GM19240 (cell line): ENCODE measurements around the gene SMIM38.
A peak's percentile ranks its signal among the peaks of the same experiment; 100 is the strongest.
"Not testable (repeated sequence)": the region's sequence is repeated elsewhere in the genome, so short reads cannot be mapped to it uniquely, and the experiment has no call there.

Source experiments
- DNase-seq: peaks from one replicate; pipeline ENCODE4 v3.0.0; 2011; ENCODE audit warnings: low spot score; ENCODE audit not compliant: insufficient read length

SMIM38 gene

GRCh38 chr11:69121621-69122325 is 34.0 kb upstream of the SMIM38 start:
- no peak for DNase-seq

- no peak for DNase-seq
Measured at GRCh38 chr11:69122326-69122629, 33.5 kb upstream of the SMIM38 start.

- DNase-seq, result peak; percentile 38
Measured at GRCh38 chr11:69122630-69123431, 32.9 kb upstream of the SMIM38 start.

- no peak for DNase-seq
Measured at GRCh38 chr11:69123593-69124545, 31.9 kb upstream of the SMIM38 start.

GRCh38 chr11:69125861-69126260 is 29.9 kb upstream of the SMIM38 start:
- DNase-seq, result no peak

GRCh38 chr11:69126286-69126685 is 29.4 kb upstream of the SMIM38 start:
- DNase-seq, result no peak

GRCh38 chr11:69127081-69127850 is 28.5 kb upstream of the SMIM38 start:
- no peak for DNase-seq

GRCh38 chr11:69127884-69128283 is 27.9 kb upstream of the SMIM38 start:
- no peak for DNase-seq

GRCh38 chr11:69129053-69129452 is 26.7 kb upstream of the SMIM38 start:
- no peak for DNase-seq

- no peak for DNase-seq
Measured at GRCh38 chr11:69129647-69130046, 26.1 kb upstream of the SMIM38 start.

- DNase-seq, result no peak
Measured at GRCh38 chr11:69130654-69131053, 25.1 kb upstream of the SMIM38 start.

GRCh38 chr11:69131121-69131566 is 24.6 kb upstream of the SMIM38 start:
- DNase-seq, result no peak

- no peak for DNase-seq
Measured at GRCh38 chr11:69131644-69132300, 24.0 kb upstream of the SMIM38 start.

- no peak for DNase-seq
Measured at GRCh38 chr11:69132301-69132670, 23.4 kb upstream of the SMIM38 start.

- DNase-seq, result no peak
Measured at GRCh38 chr11:69133251-69133650, 22.5 kb upstream of the SMIM38 start.

GRCh38 chr11:69134182-69134581 is 21.6 kb upstream of the SMIM38 start:
- DNase-seq, result not testable (repeated sequence)

GRCh38 chr11:69134957-69135356 is 20.8 kb upstream of the SMIM38 start:
- DNase-seq, result no peak

GRCh38 chr11:69135420-69136363 is 20.0 kb upstream of the SMIM38 start:
- no peak for DNase-seq

GRCh38 chr11:69136471-69136870 is 19.3 kb upstream of the SMIM38 start:
- no peak for DNase-seq
